Panc1 (cell line): Measurements from ENCODE around the gene MRPS2. TPM values are rescaled to one million over a fixed set of nuclear protein-coding genes. Genes with fewer than 3 reads are reported as not detected.

ENCODE experiments used
- ATAC-seq: fragments of 200-7000 bp; cut with Tn5 transposase; 2 replicates; pipeline ENCODE4 v1.9.1; 2020; ENCODE audit warnings: mild to moderate bottlenecking, moderate library complexity
- BruUV-seq: library from RNA; stranded (reverse); fragments of 400-500 nt; replicated peaks from 2 replicates; lab custom pipeline; 2021; lab: Mats Ljungman, UMichigan
- CTCF ChIA-PET: fragments of 300-600 bp; sonication (Branson Sonifier 250); formaldehyde crosslinking; loops from one replicate; lab custom pipeline; 2022; ENCODE audit warnings: antibody characterized with exemption; lab: Charles Lee
- POLR2A ChIA-PET: fragments of 300-600 bp; sonication (Branson Sonifier 250); formaldehyde crosslinking; loops from one replicate; lab custom pipeline; 2022; ENCODE audit warnings: antibody characterized with exemption; lab: Charles Lee
- DNase-seq: peaks from one replicate; pipeline ENCODE4 v3.0.0-alpha.2; 2010; ENCODE audit warnings: low read depth, low spot score
- H3K27ac ChIP-seq: 2 replicates; pipeline ENCODE4 v1.5.1; 2011; ENCODE audit warnings: mild to moderate bottlenecking, low read length, inconsistent platforms
- H3K27me3 ChIP-seq: fragments of 200-500 bp; sonication (Bioruptor generic); 2 replicates; pipeline ENCODE4 v1.6.0; 2014; ENCODE audit warnings: low read length, inconsistent platforms; ENCODE audit not compliant: control insufficient read depth, insufficient read depth
- H3K36me3 ChIP-seq: fragments of 200-500 bp; sonication (Bioruptor generic); 2 replicates; pipeline ENCODE4 v1.5.1; 2014; ENCODE audit warnings: inconsistent platforms, mild to moderate bottlenecking, low read length, moderate library complexity; ENCODE audit not compliant: control insufficient read depth, insufficient read depth
- H3K4me1 ChIP-seq: 2 replicates; pipeline ENCODE4 v1.5.1; 2011; ENCODE audit warnings: inconsistent platforms, mild to moderate bottlenecking, low read length, moderate library complexity; ENCODE audit not compliant: control insufficient read depth, insufficient read depth
- H3K4me3 ChIP-seq, 2 experiments: 2 replicates each; pipeline ENCODE4 v1.5.1; 2011 to 2012; ENCODE audit warnings: low read depth in 2 of 2, low read length in 2 of 2, mild to moderate bottlenecking in 2 of 2, inconsistent platforms in 1 of 2, moderate library complexity in 1 of 2
- H3K9me3 ChIP-seq: fragments of 200-500 bp; sonication (Bioruptor generic); 2 replicates; pipeline ENCODE4 v1.5.1; 2014; ENCODE audit warnings: low read depth, mild to moderate bottlenecking, inconsistent platforms, low read length, moderate library complexity; ENCODE audit not compliant: control insufficient read depth, insufficient read depth
- CTCF ChIP-seq: fragments of 450-650 bp; IDR thresholded peaks from 2 replicates; pipeline ENCODE4 v1.5.1; 2017; ENCODE audit warnings: mild to moderate bottlenecking
- POLR2AphosphoS5 ChIP-seq: IDR thresholded peaks from 2 replicates; pipeline ENCODE4 v1.6.1; 2012; ENCODE audit warnings: mild to moderate bottlenecking, low read depth, low read length, moderate library complexity
- REST ChIP-seq, 2 experiments: IDR thresholded peaks; 2 replicates each; pipeline ENCODE4 v1.6.1; 2011 to 2012; ENCODE audit warnings: low read depth in 2 of 2, control low read depth in 1 of 2, low read length in 1 of 2, mild to moderate bottlenecking in 1 of 2, moderate library complexity in 1 of 2; ENCODE audit not compliant: insufficient read depth in 1 of 2
- SIN3A ChIP-seq: IDR thresholded peaks from 2 replicates; pipeline ENCODE4 v1.6.1; 2012; ENCODE audit warnings: low read depth, mild to moderate bottlenecking, low read length, moderate library complexity, borderline replicate concordance; ENCODE audit not compliant: insufficient read depth
- TCF7L2 ChIP-seq: IDR thresholded peaks from 2 replicates; pipeline ENCODE4 v1.6.1; 2011; ENCODE audit warnings: mild to moderate bottlenecking, low read depth, low read length, inconsistent platforms
- in situ Hi-C: cut with HindIII; loops from 2 replicates; pipeline ENCODE4 v1.10.0; 2016; ENCODE audit warnings: low sequenced_read_pairs, low pct_unique_long_range_greater_than_20kb
- intact Hi-C: fragments of 100-400 bp; cut with micrococcal nuclease; formaldehyde crosslinking; loops from one replicate; pipeline ENCODE4 v1.10.0; 2022; ENCODE audit not compliant: unreplicated experiment
- total RNA-seq: library from RNA; stranded (reverse); gene quantifications from one replicate; pipeline ENCODE4 v1.2.1, GENCODE V29; 2021; ENCODE audit not compliant: unreplicated experiment

MRPS2 gene
- total RNA-seq, 1 experiment from 2014 or later = 33.5 TPM

- ChIA-PET CTCF (no interaction called here), POLR2A (no interaction called here)
- DNase-seq = no peak
- no peak overlapping the region for H3K27ac ChIP-seq
- no peak for ATAC-seq
- intact Hi-C loops = no loop called here
- no peak overlapping the region for H3K4me3 ChIP-seq
- BruUV-seq = no TSS peak
- in situ Hi-C loops = no loop called here
- H3K27me3 ChIP-seq = no peaks in the 10 kb centered on the region
- no peaks in the 10 kb centered on the region for H3K9me3 ChIP-seq
- TF ChIP-seq POLR2AphosphoS5 (no peak), CTCF (no peak), REST (IDR thresholded peaks at IDR 0.05; ENCODE audit: insufficient read depth in 1 of 2, low read depth in 2 of 2, low read length in 1 of 2) (no peak), TCF7L2 (no peak), SIN3A (no peak)
- H3K4me1 ChIP-seq = no peaks in the 10 kb centered on the region
- no peaks in the 10 kb centered on the region for H3K36me3 ChIP-seq
These were observed 49.9 kb downstream of the MRPS2 start for GRCh38 chr9:135550344-135550918.

GRCh38 chr9:135551031-135551430, 50.5 kb downstream of the MRPS2 start:
- Histone ChIP-seq H3K9me3 (no peaks in the 10 kb centered on the region), H3K4me1 (no peaks in the 10 kb centered on the region), H3K27me3 (no peaks in the 10 kb centered on the region), H3K27ac (no peak overlapping the region), H3K4me3 (no peak overlapping the region), H3K36me3 (no peaks in the 10 kb centered on the region)
- no peak for DNase-seq
- in situ Hi-C loops (no loop called here), intact Hi-C loops (no loop called here)
- ChIA-PET POLR2A (no interaction called here), CTCF (no interaction called here)
- ATAC-seq = no peak
- BruUV-seq = no TSS peak
- no peak for TF ChIP-seq CTCF
- TF ChIP-seq SIN3A = no peak
- TF ChIP-seq REST (IDR thresholded peaks at IDR 0.05; ENCODE audit: insufficient read depth in 1 of 2, low read depth in 2 of 2, low read length in 1 of 2) = no peak
- TF ChIP-seq POLR2AphosphoS5 = no peak
- no peak for TF ChIP-seq TCF7L2
